OCI-LY7 (cell line): ENCODE data around the gene HDX. TPM values are rescaled to one million over a fixed set of nuclear protein-coding genes. Genes with fewer than 3 reads are reported as not detected.

Experiments used
- BruUV-seq: library from RNA; stranded (reverse); fragments of 400-500 nt; replicated peaks from 2 replicates; lab custom pipeline; 2021; lab: Mats Ljungman, UMichigan
- CTCF ChIA-PET: fragments of 300-600 bp; sonication (Branson Sonifier 250); formaldehyde crosslinking; loops from one replicate; lab custom pipeline; 2022; ENCODE audit warnings: antibody characterized with exemption; ENCODE audit not compliant: unreplicated experiment; lab: Charles Lee
- POLR2A ChIA-PET: fragments of 300-600 bp; sonication (Branson Sonifier 250); formaldehyde crosslinking; loops from one replicate; lab custom pipeline; 2022; ENCODE audit warnings: antibody characterized with exemption; lab: Charles Lee
- DNase-seq: peaks from one replicate; pipeline ENCODE4 v3.0.0-alpha.2; 2015; ENCODE audit warnings: low spot score
- H2AFZ ChIP-seq: fragments of 200-600 bp; sonication (generic), shearing (Covaris generic); 2 replicates; pipeline ENCODE4 v1.6.1; 2014; ENCODE audit warnings: mild to moderate bottlenecking, antibody characterized with exemption, low read length, moderate library complexity
- H3K27ac ChIP-seq: fragments of 200-600 bp; sonication (generic); 2 replicates; pipeline ENCODE4 v1.5.1; 2014; ENCODE audit warnings: mixed run types, low read depth, mild to moderate bottlenecking, moderate library complexity, low read length, inconsistent platforms; ENCODE audit not compliant: poor library complexity, severe bottlenecking
- H3K36me3 ChIP-seq: fragments of 200-600 bp; sonication (generic); 2 replicates; pipeline ENCODE4 v1.6.1; 2014; ENCODE audit warnings: mild to moderate bottlenecking, antibody characterized with exemption, low read length, moderate library complexity, mixed read lengths; ENCODE audit not compliant: insufficient read depth
- H3K4me1 ChIP-seq: fragments of 200-600 bp; sonication (generic); 2 replicates; pipeline ENCODE4 v1.5.1; 2014; ENCODE audit warnings: mild to moderate bottlenecking, low read length; ENCODE audit not compliant: insufficient read depth, poor library complexity, severe bottlenecking
- H3K4me2 ChIP-seq: fragments of 200-600 bp; sonication (generic); 2 replicates; pipeline ENCODE4 v1.6.1; 2014; ENCODE audit warnings: mild to moderate bottlenecking, low read length
- H3K4me3 ChIP-seq: fragments of 200-600 bp; sonication (generic); 2 replicates; pipeline ENCODE4 v1.5.1; 2014; ENCODE audit warnings: mild to moderate bottlenecking, low read depth, low read length; ENCODE audit not compliant: poor library complexity, severe bottlenecking
- H3K79me2 ChIP-seq: fragments of 200-600 bp; sonication (generic); 2 replicates; pipeline ENCODE4 v1.6.1; 2016; ENCODE audit warnings: low read depth, mild to moderate bottlenecking, low read length, moderate library complexity, mixed read lengths; ENCODE audit not compliant: insufficient read depth
- H3K9me2 ChIP-seq: fragments of 200-600 bp; sonication (generic); 2 replicates; pipeline ENCODE4 v1.6.1; 2016; ENCODE audit warnings: mild to moderate bottlenecking, low read length, mixed read lengths; ENCODE audit not compliant: insufficient read depth
- H3K9me3 ChIP-seq: fragments of 200-600 bp; sonication (generic); 2 replicates; pipeline ENCODE4 v1.6.1; 2014; ENCODE audit warnings: mild to moderate bottlenecking, mixed run types, low read length, mixed read lengths
- H4K20me1 ChIP-seq: fragments of 200-600 bp; sonication (generic); 2 replicates; pipeline ENCODE4 v1.6.1; 2014; ENCODE audit warnings: mild to moderate bottlenecking, antibody characterized with exemption, low read length, moderate library complexity, mixed read lengths; ENCODE audit not compliant: insufficient read depth
- EZH2phosphoT487 ChIP-seq: fragments of 200-600 bp; sonication (generic); IDR thresholded peaks from 2 replicates; pipeline ENCODE4 v1.6.1; 2018; ENCODE audit warnings: low read depth, borderline replicate concordance, mild to moderate bottlenecking, mixed run types, antibody characterized with exemption, low read length, moderate library complexity, mixed read lengths
- intact Hi-C: fragments of 100-400 bp; cut with micrococcal nuclease; formaldehyde crosslinking; loops from one replicate; pipeline ENCODE4 v1.10.0; 2022; ENCODE audit not compliant: unreplicated experiment
- total RNA-seq, 2 experiments: library from RNA; depleted of rRNA in 1 of 2; stranded (reverse); fragments of >200 nt in 1 of 2; shearing (Covaris generic) in 1 of 2; gene quantifications; 2 replicates each; pipeline ENCODE4 v1.2.3, GENCODE V29; 2014 to 2022
- TF ChIP-seq, protein P1 (sequence below): fragments of 200-600 bp; sonication (generic); conservative IDR thresholded peaks from 2 replicates; pipeline ENCODE4 v1.5.1; 2014; ENCODE audit warnings: mild to moderate bottlenecking, antibody characterized with exemption, low read length, moderate library complexity, mixed read lengths

Gene HDX
- total RNA-seq, 2 experiments from 2014 or later, result not detected

DNA sequence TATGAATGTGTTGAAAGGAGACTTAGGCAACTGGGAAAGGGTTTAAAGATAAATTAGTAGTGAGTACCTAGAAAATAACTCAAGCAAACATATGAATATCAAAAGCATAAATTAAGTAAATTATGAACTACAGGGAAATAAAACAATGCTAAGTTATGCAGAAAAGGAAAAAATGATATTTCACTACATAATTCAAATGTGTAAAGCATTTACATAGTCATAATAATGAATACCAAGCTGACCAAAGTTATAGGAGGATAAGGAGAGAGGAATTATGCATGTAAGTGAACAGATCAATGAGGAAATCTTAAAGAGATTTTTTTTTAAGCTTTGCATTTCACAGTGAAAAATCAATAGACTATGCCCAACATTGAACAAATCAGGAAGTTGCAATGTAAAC, 145.0 kb downstream of the HDX start:
- Histone ChIP-seq H3K9me2 (no peaks in the 10 kb centered on the region), H4K20me1 (no peaks in the 10 kb centered on the region), H2AFZ (no peak overlapping the region), H3K4me3 (no peak overlapping the region), H3K36me3 (no peaks in the 10 kb centered on the region), H3K79me2 (no peaks in the 10 kb centered on the region), H3K27ac (no peak overlapping the region), H3K4me1 (no peaks in the 10 kb centered on the region), H3K9me3 (no peaks in the 10 kb centered on the region), H3K4me2 (no peak overlapping the region)
- CTCF ChIA-PET, result no interaction called here
- POLR2A ChIA-PET, result no interaction called here
- TF ChIP-seq EZH2phosphoT487, result no peak
- TF ChIP-seq, protein P1, sequence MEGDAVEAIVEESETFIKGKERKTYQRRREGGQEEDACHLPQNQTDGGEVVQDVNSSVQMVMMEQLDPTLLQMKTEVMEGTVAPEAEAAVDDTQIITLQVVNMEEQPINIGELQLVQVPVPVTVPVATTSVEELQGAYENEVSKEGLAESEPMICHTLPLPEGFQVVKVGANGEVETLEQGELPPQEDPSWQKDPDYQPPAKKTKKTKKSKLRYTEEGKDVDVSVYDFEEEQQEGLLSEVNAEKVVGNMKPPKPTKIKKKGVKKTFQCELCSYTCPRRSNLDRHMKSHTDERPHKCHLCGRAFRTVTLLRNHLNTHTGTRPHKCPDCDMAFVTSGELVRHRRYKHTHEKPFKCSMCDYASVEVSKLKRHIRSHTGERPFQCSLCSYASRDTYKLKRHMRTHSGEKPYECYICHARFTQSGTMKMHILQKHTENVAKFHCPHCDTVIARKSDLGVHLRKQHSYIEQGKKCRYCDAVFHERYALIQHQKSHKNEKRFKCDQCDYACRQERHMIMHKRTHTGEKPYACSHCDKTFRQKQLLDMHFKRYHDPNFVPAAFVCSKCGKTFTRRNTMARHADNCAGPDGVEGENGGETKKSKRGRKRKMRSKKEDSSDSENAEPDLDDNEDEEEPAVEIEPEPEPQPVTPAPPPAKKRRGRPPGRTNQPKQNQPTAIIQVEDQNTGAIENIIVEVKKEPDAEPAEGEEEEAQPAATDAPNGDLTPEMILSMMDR, result no peak
- no peak for DNase-seq
- intact Hi-C loops, result no loop called here
- BruUV-seq, result no TSS peak

DNA sequence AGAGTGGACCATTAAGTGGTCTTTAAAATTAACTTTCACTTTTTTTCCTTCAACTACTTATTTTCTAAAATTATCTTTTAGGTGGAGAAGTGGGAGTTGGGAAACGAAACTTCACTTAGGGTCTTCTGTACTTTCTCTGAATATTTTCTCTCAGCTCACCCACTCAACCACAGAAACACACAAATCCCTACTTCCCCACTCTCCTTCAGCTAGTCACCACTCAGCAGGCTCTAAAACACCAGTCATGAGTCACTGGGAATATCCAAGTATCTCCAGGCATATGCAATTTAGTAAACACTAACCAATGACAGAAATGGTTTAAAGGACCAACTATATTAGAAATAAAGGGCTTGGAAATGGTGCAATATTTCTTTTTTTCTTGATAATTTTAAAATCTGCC, 161.3 kb downstream of the HDX start:
- no peak overlapping the region for H3K27ac ChIP-seq
- H3K9me3 ChIP-seq, result no peaks in the 10 kb centered on the region
- TF ChIP-seq, protein P1, result no peak
- no peak for TF ChIP-seq EZH2phosphoT487
- H3K36me3 ChIP-seq, result no peaks in the 10 kb centered on the region
- no peak overlapping the region for H3K4me3 ChIP-seq
- no peaks in the 10 kb centered on the region for H3K79me2 ChIP-seq
- intact Hi-C loops, result no loop called here
- DNase-seq, result no peak
- ChIA-PET POLR2A (no interaction called here), CTCF (no interaction called here)
- BruUV-seq, result no TSS peak
- no peaks in the 10 kb centered on the region for H3K9me2 ChIP-seq
- H4K20me1 ChIP-seq, result no peaks in the 10 kb centered on the region
- no peaks in the 10 kb centered on the region for H3K4me1 ChIP-seq
- no peak overlapping the region for H2AFZ ChIP-seq
- H3K4me2 ChIP-seq, result no peak overlapping the region

DNA sequence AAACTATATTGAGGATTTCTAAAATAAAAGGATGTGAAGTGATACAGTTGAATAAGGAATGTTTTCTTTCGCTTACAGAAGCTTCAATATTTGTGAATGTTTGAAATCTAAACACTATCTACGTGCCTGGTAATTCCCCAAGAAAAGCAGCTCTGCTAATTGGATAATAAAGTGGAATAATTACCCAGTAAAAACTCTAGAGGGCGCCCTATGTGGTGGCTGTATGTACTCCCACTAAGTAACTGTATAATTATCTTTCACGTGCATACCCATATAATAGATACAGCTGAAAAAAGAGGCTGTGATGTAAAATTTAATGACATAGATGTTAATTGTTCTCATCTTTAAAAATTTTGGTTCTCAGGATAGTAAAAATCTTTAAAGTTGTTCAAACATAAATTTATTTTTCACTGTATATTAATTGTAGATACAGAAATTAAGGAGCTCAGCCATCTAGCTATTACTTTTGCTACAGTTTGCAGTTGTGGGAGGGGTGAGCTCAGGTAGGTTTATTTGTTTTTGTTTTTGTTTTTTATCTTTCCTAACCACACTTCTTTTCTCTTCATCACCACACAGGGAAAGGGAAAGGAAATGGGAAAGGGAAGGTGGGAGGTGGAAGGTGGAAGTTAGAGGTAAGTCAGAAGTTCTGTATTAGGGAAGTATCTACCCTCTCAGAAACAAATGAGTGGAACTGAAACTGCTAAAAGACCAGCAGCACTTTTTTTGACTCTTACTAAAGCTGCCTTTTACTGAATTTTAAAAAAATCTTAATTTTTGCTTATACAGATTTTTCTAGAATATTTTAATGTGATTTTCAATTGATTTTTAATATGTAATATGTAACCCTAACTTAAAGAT, 162.5 kb downstream of the HDX start:
- no TSS peak for BruUV-seq
- no peak overlapping the region for H3K4me2 ChIP-seq
- H2AFZ ChIP-seq, result no peak overlapping the region
- ChIA-PET POLR2A (interaction anchor here (0.6 kb wide), 1 partner anchor 507 kb away, joined by 3 read pairs; no protein-coding TSS in a partner anchor), CTCF (no interaction called here)
- no peaks in the 10 kb centered on the region for H3K79me2 ChIP-seq
- DNase-seq, result peak; percentile 3
- TF ChIP-seq EZH2phosphoT487, result no peak
- TF ChIP-seq, protein P1, result peak; percentile 76
- H3K4me1 ChIP-seq, result no peaks in the 10 kb centered on the region
- H3K9me3 ChIP-seq, result no peaks in the 10 kb centered on the region
- intact Hi-C loops, result no loop called here
- H3K36me3 ChIP-seq, result no peaks in the 10 kb centered on the region
- no peak overlapping the region for H3K4me3 ChIP-seq
- no peak overlapping the region for H3K27ac ChIP-seq
- no peaks in the 10 kb centered on the region for H4K20me1 ChIP-seq
- no peaks in the 10 kb centered on the region for H3K9me2 ChIP-seq
